ENCODE results near the gene DCLRE1A.

The DCLRE1A gene

DNA sequence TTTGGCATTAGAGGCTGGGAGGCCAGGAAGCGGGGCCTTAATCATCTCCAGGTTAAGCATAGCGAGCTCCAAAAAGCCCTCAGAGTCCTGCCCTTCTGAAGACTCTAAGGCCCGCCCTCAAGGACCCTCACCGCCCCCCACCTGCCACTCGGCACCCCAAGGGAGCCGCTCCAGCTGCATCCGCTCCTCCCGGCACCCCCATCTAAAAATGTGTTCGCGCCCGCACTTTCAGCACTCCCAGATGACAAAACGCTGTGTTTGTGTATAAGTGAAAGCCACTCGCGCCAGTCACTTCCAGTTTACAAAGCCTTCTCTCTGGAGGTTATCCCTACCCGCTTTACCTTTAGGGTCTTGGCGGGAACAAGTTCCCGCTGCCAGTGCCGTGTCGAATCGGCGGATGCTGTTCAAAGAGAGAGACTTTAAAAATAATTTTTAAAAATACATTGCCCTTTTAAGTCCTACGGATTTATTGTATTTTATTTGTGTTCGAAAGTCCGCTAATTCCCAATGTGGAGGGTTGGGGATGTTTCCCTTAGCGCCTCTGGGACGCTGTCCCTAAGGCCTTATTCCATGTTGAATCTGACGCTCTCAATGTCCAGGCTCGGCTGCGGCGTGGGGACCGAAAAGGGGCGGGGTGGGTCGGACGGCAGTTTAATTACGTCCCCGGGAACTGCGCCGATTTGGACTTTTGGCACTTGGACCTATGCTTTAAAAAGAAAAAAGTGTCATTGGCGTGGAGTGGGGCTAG is at the start of gene DCLRE1A, which contains the start of gene NHLRC2:
Gene DCLRE1A (minus strand): TSS at position 70 of the 748 bp plus-strand sequence. CDS start 900 bp downstream, outside the sequence.
Gene NHLRC2 (plus strand): TSS at position 649 of the 748 bp plus-strand sequence. CDS start 212 bp downstream, outside the sequence.
- no peak for DNase-seq

DNA sequence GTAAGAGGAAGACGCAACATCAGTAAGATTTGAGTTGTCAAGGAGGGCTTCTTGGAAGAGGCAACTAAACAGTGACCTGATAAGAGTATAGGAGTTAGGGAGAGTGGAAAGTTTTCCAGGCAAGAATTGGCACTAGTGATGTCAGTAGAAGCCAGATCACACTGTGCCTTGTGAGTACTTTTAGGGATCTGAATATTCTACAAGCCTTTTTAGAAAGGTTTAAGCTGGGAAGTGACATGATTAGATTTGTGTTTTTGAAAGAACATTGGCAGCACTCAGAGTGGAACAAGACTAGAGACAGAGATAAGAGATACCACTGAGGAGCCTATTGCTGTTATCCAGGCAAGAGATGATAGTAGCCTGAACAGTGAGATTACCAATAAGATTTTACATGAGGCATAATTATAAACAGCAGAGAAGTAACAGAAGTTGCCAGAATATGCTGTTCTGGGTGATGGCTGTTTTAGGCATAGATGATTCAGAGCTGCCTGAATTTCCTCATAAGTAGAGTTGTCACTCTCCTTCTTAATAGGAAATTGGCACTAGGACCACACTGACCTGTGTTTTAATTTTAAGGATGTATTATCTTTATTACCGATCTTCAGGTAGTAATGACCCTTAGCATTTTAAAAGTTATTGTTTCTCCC is 46.2 kb upstream of the DCLRE1A start:
- no peak for DNase-seq

DNA sequence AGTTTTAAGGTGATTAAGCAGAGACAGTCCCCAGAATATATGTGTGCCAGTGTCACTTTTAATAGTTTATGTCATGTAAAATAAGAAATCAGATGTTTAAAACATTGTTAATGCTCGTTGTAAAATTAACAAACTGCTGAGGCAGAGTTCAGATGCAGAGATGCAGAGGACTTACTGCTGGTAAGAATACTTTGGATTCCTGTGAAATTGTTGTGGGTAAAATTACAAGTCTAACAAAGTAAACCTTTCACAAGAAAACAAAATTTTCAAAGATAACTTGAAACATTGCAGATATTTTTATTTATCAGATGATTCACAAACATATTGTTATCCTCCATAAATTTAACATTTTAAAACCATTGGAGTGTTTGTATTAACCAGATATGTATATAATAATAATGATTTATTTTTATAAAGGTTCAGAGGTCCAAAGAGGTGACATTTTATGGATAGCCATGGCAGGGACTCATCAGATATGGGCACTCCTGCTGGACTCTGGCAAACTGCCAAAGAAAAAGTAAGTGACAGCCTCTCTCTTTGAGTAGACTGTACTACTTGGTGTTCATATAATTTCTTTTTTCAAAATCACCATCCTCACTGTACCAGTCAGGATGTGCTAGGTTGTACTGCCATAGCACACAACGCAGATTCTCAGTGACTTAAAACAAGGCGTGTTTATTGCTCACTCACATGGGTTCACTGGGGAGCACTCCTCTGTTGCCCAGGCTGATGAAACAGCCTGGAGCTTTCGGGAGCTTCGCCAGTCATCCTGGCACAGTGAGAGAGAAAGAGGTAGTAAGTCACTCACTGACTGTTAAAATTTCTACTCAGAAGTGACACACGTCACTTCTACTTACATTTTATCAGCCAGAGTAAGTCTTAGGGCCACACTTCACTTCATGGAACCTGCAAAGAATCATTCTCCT is 44.1 kb upstream of the DCLRE1A start:
- DNase-seq: no peak

DNA sequence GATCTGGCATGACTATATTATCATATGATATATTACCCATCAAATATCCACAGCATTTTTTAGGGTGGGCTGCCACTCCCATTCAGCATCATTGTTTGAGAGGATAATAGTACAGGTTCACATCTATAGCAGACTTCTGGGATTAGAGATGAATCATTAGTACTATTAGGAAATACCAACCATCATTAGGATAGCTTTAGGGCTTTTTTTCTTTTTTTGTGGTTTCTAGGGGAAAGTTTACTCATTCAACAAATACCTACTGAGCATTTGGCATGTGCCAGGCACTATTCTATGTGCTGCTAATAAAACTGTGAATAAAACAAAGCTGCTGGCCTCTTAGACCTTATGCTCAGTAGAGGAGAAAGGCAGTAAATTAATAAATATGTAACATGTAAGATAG is 41.1 kb upstream of the DCLRE1A start:
- no peak for DNase-seq

DNA sequence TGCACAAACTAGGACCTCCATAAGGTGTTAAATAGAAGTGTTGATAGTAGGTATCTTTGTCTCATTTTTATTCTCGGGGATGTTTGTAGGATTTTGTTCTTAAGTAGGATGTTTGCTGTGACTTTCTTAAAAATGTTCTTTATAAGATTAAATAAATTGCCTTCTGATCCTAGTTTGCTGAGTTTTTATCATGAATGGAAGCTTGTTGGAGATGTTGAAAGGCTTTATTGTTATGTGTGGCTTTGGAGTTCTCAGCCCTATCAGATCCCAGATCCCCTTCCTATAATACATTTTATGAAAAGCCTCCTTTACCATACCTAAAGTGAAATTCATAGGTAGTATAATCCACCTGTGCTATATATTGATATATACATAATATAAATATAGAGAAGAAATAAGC is 40.7 kb upstream of the DCLRE1A start:
- DNase-seq: no peak

DNA sequence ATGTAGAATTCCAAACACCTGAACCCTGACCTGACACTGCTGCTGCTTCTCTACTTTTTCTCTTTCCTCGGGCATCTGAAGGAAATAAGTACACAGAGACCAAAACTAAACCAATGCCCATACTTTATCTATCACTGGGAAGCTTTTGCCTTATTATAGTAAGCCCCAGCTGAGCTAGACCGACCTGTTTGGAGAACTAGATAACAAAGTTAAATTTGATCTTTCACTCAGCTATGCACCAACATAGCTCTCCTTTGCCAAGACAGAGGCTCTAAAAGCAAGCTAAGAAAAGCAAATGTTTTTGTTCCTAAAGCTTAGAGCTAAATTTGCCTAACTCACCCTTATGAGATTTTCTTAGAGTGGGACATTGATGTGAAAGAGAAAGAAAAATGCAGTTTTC is 39.7 kb upstream of the DCLRE1A start:
- DNase-seq: no peak

DNA sequence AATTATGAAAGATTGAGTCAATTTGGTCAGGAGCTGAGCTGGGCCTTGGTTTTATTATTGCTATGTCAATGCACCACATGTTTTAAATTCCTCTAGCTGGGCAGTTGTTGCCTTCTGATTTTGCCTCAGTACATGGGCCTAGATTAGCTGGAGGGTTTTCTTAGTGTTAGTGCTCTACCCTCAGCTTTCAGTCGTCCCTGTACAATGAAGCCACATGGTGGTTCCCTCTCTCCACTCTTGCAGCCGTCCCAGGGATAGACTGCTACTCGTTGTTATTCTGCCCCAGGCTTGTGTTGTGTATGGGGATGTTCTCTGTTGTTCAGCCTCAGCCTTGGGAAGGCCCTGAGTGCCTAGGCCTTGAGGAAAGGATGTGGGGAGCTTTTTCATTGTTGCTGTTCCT is 37.6 kb upstream of the DCLRE1A start:
- DNase-seq: no peak

DNA sequence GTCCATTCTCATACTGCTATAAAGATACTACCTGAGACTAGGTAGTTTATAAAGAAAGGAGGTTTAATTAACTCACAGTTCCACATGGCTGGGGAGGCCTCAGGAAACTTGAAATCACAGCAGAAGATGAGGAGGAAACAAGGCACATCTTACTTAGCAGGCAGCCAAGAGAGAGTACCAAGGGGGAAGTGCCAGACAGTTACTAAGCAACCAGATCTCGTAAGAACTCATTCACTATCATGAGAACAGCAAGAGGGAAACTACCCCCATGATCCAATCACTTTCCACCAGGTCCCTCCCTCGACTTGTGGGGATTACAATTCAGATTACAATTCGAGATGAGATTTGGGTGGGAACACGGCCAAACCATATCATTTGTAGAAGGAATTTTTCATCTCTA is 36.9 kb upstream of the DCLRE1A start:
- DNase-seq: no peak

DNA sequence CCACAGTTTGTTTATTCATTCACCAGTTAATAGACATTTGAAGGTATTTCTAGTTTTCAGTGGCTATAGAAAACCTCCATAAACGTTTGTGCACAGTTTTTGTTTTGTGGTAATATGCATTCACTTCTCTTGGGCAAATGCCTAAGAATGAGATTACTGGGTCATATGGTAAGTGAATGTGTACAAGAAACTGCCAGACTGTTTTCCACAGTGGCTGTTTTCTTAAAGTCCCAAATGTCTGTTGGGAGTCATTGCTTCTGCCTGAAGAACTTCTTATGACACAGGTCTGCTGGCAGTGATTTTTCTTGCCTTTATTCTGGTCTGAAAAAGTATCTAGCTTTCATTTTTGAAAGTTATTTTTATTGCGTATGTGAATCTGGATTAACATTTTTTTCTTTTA is 36.0 kb upstream of the DCLRE1A start:
- no peak for DNase-seq

DNA sequence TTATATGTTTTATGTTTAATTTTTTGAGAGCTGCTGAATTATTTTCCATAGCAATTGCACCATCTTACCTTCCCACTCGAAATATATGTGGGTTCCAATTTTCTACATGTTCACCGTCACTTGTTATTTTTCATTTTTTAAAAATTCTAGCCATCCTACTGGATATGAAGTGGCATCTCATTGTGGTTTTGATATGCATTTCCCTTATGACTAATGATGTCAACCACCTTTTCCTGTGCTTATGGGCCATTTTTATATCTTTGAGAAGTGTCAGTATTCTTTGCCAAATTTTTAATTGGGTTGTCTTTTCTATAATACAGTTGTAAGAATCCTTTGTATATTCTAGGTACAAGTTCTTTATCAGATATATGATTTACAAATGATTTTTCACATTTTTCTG is 28.4 kb upstream of the DCLRE1A start:
- no peak for DNase-seq

DNA sequence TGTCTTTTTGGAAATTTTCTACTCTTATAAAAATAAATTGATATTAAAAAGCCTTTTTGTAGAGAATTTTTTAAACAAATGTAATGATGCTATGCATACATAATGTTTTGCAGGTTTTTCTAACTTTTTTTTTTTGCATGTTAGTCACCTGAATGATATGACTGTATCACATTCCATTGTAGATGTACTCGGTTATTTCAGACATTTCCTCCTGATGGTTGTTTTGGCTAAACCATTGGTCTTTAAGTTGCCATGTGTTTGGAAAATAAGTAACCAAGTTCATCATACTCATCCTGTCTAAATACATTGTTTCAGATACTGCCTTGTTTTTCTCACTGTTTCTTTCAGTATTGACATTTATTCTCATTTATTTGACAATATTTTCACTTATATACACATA is 26.4 kb upstream of the DCLRE1A start:
- DNase-seq: no peak

DNA sequence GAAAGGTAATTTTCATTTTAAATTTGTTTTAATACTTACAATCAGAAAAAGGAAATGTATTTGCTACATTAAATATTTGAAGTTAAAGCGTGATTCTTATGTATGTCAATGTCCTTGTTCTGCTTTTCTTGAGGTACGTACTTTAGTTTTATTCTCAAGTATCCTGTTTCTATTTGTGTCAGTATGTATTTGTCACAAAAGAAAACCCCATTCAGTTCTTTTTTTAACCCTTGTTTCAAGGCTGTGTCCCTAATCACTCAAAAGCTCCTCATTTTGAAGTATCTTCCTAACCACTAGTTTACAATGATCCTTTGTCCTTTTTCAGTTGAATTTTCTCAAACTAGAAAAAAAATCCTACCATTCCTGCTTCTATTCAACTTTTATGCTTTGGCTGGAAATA is 25.8 kb upstream of the DCLRE1A start:
- DNase-seq: no peak

DNA sequence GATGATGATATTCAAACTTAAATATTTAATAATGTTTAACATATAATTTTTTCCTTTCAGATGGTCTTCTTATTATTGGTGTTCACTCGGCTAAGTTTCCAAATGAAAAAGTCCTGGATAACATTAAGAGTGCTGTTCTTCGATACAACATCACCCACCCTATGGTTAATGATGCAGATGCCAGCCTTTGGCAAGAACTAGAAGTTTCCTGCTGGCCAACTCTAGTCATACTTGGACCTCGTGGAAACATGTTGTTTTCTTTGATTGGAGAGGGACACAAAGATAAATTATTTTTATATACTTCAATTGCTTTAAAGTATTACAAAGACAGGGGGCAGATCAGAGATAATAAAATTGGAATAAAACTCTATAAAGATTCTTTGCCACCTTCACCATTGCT is 22.6 kb upstream of the DCLRE1A start:
- no peak for DNase-seq

DNA sequence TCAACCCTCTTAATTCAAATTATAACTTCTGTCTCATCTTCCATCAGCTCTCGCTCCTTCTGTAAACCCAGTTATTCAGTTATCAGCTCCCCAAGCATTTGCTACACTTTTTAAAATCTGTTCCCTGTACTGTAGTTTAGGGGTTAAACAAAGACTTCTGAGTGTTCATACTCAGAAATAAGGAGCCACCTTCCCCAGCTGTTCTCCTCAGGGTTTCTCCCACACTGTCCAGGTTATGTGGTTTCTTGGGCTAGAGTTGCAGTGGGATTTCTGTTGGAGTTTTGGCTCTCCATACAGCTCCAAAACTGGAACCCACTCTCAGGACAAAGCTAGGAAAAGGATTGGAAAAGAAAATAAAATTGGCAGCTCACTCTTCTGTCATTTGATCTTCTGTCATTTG is 21.3 kb upstream of the DCLRE1A start:
- no peak for DNase-seq

DNA sequence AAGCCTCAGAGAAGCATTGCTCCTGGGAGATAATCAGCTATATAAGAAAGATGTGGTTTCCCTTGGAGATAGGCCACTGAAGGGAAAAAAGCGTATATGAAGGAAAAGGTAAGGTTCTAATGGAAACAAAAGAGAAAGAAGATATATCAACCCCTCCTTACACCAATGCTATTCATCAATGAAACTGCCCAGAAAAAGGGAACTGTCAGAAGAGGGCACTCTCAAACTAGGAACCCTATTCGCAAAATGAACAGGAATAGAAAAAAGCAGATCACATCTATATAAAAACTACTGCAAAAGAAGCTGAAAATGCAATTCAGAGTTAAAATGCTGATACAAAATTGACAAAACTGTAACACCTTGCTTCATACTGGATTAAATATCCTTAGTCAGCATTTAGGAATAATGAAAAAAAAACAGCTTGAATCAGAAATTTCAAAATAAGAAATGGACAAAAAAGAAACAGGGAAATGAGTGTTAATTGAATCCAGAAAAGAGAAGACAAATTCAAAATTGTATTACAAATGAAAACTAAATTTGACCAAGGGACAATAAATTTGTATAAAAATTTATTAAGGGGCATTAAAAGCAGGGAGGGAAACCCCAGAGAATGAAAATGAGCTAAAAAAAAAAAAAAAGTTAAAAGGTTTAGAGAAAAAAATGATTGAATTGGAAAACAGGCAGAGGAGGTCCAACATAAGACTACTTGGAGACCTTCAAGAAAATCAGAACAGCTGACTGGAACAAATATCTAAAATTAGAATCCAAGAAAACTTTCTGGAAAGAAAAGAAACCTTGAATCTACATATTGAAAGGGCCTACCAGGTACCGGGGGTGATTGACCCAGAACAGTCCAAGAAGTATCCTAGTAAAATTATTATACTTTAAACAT is 18.5 kb upstream of the DCLRE1A start:
- no peak for DNase-seq

DNA sequence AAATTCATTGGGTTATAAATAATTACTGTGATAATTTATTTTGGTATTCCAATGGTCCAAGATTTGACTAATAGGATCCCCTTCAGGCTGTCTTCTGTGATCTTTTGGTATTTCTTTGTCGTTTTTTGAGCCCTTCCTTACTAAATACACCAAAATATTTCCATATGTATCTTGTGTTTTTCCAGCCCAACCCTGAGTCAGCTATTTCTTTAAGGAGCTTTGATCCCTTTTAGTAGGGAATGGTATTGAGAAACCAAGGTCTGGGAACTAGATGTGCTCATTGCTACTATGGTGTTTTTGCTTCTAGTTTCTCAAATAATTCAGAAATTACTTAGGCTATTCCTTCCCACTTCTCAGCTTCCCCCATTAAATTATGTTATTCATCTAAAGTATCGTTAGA is 15.9 kb upstream of the DCLRE1A start:
- DNase-seq: no peak

DNA sequence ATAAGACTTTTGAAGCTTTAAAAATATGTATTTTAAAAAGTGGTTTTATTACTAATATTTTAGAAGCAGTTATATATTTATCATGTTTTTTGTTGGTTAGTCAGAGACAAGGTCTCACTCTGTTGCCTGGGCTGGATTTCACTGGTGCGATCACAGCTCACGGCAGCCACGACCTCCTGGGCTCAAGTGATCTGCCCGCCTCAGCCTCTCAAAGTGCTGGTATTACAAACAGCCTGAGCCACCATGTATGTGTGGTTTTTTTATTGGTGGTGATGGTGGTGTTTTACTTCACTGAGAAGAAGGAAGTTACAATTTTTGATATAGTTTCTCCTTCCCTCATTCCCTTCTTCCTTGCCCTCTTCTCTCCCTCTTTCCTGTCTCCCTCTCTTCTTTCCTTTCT is 14.0 kb upstream of the DCLRE1A start:
- DNase-seq: no peak

DNA sequence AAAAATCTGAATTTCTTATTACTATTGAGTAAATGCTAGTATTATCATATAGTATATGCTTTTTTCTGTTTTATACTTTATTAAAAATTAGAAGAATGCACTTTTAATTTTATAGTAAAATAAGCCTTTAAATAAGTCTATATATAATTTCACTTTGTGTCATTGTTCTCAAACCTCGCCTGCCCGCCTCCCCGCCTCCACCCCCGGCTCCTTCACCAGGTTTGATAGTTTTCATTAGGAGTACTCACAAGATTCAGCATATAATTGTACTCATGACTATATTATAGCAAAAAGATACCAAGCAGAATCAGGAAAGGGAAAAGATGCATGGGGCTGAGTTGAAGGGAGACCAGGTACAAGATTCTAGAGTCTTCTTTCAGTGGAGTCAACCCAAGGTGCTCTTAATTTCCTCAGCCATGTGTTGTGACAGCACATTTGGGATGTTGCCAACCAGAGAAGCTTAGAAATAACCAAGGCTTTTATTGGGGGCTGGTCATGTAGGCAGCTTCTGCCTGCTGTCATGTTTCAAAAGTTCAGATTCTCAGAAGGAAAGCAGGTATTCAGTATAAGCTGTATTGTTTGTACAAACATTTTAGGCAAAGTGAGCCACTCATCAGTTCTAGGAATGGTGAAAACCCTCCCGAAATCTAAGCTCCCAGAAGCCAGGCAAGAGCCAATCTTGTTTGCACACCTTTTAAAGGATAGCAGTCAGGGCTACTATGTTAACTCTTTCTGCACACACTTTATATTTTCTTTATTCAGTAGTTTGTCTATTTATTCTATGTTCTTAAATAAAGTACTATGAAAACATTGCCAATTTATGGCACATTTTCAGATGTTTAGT is 12.9 kb upstream of the DCLRE1A start:
- no peak for DNase-seq

DNA sequence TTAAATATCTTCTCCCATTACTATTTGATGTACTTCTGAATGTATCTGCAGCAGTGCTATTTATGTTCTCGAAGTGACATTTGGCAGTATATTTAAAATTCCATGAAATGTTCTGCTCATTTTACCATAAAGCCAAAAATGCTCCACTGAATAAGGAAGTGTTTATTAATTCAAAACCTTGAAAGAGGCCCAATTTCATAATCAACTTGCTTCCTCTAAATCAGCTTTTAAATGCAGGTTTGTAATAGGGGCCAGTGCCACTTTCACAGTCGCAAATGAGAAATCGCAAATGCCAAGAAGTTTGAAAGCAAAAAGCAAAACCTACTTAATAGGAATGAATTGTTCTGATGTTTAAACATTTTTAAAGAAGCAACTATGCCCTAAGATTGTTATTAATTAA is 12.0 kb upstream of the DCLRE1A start:
- DNase-seq: no peak

DNA sequence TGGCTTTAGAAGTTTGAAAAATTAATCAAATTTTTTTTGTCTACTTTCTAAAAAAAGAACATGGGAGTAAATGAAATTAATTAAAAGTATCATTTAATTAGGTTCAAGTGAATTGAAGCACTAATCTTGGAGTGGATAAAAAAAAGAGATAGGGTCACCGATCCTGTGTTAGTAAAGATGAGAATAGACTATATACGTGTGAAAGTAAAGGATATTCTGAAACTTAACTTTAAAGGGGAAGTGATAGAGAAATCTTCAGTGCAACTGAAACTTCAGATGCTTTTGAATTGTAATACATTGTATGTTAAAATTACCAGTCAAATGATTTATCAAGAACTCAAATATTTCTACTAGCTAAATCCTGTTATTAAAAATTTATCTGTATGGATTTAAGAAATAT is 5.4 kb upstream of the DCLRE1A start:
- no peak for DNase-seq

DNA sequence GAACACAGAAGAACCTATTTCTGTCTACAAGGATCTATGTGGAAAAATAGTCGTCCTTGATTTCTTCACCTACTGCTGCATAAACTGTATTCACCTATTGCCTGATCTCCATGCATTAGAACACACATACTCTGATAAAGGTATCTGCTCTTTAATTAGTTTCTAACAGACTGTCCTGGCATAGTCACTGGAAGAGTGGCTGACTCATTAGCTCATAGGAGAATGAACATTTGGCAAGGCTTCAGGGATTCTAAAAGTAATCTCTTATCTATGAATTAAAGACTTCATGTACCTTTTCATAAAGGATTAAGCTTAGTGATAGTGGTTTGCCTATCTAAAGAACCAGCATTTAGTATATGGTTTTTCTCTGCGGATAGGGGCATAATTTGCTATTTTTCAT is 4.7 kb upstream of the DCLRE1A start:
- no peak for DNase-seq

DNA sequence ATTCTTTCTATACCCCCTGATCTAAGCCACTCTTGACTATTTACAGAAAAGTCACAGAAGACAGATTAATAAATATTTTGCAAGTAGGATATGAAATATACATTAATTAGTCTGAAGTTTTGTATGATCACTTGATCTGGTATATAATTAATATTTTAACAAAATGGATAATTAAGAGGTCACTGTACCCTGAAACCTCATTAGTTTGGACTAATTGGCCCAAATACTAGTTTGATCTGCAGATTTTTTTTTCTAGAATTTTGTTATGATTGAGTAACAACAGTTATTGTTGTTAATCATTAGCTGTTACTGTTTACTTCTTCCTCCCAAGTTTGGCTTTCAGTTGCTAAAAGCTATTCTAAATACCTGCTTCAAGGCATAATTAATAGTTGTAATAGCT is 3.3 kb upstream of the DCLRE1A start:
- no peak for DNase-seq
